ENCODE measurements around the gene PRR7.

PRR7 gene

DNA sequence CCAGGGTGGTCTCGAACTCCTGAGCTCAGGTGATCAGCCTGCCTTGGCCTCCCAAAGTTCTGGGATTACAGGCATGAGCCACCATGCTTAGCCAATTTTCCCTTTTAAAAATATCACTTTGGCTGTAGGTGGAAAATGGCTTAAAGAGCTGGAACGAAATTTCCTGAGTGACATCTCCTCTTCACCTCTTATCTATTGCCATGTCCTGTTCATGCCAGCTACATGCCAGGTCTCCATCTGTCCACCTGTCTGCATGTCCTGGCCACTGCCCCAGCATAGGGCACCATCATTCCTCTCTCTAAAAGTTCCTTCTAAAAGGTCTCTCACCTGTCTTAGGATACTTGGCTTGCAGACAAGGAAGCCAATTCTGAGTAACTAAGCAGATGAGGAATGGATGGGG lies 22.9 kb upstream of the PRR7 start:
- DNase-seq (ENCODE audit: low read depth in 1 of 2, low spot score in 1 of 2) = no peak

DNA sequence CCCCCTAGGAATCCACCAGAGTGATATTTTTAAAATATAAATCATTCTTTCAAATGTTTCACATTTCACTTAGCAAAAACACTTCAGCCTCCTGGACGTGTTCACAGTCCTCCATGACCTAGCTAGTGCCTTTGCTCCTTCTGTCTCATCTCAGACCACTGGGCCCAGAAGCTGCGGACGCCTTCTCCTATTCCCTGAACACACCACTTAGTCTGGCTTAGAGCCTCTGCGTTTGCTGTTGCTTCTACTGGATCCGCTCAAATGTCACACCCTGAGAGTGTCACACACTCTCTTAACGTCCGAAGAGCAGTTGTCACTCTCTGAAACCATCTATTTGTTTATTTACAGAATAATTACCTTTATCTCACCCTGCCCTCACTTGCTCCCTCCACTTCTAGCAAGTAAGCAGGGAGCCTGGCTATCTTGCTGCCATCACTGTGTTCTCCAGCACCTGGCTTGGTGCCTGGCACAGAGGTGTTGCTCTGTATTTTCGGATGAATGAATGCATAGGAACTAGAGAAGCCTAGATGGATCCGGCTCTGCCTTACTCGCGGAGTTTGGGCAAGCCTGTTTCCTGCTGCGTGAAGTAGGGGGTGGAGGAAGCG lies 21.3 kb upstream of the PRR7 start:
- no peak for DNase-seq (ENCODE audit: low read depth in 1 of 2, low spot score in 1 of 2)

GRCh38 chr5:177425801-177426565 lies 20.6 kb upstream of the PRR7 start:
- peak; percentile 95 to 100 for DNase-seq (ENCODE audit: low read depth in 1 of 2, low spot score in 1 of 2)

DNA sequence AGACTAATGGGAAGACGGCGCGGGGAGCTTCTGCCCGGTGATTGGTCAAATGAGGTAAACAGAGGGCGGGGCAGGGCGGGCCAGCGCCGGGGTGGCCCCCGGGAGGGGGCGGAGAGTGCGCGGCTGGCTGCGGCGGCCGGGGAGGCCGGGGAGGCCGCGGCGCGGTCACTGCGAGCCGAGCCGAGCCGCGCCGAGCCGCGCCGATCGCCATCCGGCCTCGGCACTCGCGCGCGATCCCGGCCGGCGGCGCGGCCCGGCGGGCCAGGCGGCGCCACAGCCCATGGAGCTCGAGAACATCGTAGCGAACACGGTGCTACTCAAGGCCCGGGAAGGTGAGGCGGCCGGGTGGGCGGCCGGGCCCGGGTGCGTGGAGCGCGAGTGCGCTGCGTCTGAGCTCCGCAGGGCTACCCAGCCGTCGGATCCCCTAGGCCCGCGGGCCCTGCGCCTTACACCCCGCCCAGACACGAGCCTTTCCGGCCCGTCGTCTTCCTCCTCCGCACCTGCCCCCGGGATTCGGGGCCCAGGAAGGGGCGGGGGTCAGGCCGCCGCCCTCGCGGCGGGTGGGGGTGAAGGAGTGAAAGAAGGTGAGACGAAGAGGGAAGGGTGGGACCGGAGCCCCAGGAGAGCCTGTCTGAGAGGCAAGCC lies 19.9 kb upstream of the PRR7 start, which contains the start of gene GRK6:
Gene GRK6, plus strand, starts transcription at position 111 of the 645 bp plus-strand sequence. Its CDS starts 170 bp downstream, at position 281.
- DNase-seq (ENCODE audit: low read depth in 1 of 2, low spot score in 1 of 2) = peak in 1 of 2 donors; percentile 52

DNA sequence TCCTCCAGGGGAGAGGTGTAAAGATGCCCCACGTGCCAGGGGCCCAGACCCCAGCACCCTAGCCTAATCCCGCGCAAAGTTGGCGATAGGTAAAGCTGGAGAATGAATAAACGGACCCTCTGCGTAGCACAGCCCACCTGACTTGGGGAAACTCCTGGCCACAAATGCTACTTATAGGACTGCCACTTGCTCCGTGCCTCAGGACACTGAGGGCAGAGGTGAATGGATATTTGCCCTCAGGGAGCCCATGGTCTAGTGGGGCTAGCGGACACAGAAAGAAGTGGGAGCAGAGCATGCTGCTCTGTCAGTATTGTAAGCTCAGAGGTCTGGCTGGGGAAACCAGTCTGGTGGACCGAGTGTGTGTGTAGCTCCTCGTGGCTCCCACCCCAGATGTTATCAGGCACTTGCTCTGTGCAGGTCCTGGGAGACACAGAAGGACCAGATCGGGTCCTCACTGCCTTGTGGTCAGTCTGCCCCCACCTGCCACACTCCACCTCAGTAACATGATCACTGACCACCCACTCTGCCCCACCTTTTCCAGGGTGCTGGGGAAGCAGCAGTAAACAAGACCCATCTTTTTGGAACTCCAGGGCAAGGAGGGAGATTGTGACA lies 19.3 kb upstream of the PRR7 start:
- DNase-seq (ENCODE audit: low read depth in 1 of 2, low spot score in 1 of 2) = no peak

GRCh38 chr5:177427919-177428573 lies 18.6 kb upstream of the PRR7 start:
- no peak for DNase-seq (ENCODE audit: low read depth in 1 of 2, low spot score in 1 of 2)

DNA sequence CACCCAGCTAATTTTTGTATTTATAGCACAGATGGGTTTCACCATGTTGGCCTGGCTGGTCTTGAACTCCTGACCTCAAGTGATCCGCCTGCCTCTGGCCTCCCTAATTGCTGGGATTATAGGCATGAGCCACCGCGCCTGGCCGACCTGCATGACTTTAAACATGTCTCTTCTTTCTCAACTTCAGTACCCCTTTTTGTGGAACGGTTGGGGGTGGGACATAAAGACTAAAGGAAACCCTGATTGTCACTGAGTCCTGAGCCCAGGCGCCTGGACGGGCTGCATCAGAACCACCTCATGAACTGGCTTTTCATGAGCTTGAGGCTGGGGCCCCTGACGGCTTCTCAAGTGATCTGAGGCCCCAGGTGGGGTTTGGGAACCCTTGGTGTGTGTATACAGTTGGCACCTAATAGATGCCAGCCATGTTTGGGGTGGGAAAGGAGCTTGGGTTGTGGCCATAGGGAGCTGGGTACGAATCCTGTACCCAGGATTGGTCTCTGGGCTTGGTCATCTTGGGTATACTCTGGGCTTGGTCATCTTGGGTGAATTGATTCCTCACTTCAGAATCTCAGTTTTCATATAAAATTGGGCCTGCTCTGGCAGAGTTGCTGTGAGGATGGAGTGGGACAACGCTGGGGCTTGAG lies 17.9 kb upstream of the PRR7 start:
- DNase-seq (ENCODE audit: low read depth in 1 of 2, low spot score in 1 of 2) = no peak

DNA sequence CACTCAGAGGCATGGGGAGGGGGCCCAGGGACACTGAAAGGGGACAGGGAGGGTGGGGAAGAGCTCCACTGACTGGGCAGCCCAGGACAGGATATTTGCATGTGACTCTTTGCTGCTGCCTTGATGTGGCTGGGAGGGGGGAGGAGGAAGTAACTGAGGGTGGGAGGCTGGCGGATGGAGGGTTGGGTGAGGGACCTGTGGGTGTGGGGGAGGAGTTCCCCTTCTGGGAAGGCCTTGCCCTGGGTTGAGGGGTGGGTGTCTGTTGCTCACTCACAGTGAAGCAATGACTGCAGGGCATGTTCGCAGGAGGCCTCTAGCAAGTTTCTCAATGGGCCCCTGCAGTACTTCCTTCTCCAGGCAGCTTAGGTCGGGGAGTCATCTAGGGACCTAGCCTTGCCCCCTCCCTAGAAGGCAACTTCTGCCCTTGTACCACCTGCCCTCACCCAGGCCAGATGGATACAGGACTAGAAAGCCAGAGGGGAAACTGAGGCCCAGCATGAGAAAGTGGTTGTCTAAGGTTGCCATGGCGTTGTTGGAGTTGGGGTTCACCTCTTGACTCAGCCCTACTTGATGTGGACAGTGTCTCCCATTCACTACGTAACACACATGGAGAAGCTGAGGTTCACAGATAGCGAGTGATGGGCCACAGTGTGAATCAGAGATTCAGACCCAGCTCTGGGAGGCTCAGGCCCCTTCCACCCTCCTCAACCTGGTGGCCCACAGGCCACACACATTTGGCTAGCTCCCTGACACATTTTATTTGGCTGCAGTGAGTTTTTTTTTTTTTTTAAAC lies 17.2 kb upstream of the PRR7 start:
- peak; percentile 63 to 84 for DNase-seq (ENCODE audit: low read depth in 1 of 2, low spot score in 1 of 2)

- no peak for DNase-seq (ENCODE audit: low read depth in 1 of 2, low spot score in 1 of 2)
Measured at GRCh38 chr5:177430140-177430951, 16.3 kb upstream of the PRR7 start.

DNA sequence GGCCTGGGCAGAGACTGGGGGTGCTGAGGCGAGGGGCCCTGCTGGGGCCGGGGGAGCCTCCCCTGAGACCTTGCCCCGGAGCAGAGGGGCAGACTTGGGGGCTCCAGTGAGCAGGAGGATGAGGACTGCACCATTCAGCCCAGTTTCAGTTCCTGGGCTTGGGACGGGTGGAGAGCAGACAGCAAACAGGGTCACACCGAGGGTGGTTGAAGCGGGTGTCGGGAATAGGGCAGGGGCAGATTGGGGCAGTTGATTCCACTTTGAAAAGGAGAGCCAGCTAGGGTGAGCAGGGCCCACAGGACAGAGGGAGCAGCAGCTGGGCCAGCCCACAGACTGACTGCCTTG lies 15.7 kb upstream of the PRR7 start:
- DNase-seq (ENCODE audit: low read depth in 1 of 2, low spot score in 1 of 2) = no peak

DNA sequence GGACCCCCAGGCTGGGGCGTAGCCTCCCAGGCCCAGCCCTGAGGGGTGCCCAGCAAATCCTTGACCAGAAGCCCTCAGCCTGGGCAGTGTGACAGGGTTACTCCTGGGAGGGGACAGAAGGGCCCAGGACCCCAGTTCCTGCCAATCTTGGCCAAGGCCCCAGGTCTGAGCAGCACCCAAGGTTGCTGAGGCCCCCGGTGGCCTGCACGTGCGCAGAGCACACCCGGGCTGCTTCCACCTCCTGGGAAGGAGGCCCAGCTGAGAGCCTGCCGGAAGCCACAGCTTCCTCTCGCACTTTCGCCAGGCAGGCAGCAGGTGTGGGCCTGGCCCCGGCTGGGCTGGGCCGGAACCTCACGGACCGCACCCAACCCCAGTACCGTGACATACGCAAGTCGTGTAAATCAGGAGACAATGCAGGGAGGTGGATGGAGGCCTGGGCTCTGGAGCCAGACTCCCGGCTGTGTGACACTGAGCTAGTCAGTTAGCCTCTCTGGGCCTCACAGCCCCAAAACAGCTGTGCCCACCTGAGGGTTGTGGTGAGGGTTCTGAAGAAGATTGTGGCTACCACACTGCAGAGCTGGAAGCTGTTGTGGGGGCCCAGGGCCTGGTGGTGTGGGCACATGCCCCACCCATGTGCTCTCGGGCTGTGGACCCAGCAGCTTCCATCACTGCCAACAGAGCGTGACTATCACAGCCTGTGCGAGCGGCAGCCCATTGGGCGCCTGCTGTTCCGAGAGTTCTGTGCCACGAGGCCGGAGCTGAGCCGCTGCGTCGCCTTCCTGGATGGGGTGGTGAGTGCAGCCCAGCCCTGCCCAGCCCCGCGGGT lies 15.1 kb upstream of the PRR7 start:
- peak in 1 of 2 donors; percentile 59 for DNase-seq (ENCODE audit: low read depth in 1 of 2, low spot score in 1 of 2)

- no peak for DNase-seq (ENCODE audit: low read depth in 1 of 2, low spot score in 1 of 2)
Measured at GRCh38 chr5:177432143-177432838, 14.3 kb upstream of the PRR7 start.

DNA sequence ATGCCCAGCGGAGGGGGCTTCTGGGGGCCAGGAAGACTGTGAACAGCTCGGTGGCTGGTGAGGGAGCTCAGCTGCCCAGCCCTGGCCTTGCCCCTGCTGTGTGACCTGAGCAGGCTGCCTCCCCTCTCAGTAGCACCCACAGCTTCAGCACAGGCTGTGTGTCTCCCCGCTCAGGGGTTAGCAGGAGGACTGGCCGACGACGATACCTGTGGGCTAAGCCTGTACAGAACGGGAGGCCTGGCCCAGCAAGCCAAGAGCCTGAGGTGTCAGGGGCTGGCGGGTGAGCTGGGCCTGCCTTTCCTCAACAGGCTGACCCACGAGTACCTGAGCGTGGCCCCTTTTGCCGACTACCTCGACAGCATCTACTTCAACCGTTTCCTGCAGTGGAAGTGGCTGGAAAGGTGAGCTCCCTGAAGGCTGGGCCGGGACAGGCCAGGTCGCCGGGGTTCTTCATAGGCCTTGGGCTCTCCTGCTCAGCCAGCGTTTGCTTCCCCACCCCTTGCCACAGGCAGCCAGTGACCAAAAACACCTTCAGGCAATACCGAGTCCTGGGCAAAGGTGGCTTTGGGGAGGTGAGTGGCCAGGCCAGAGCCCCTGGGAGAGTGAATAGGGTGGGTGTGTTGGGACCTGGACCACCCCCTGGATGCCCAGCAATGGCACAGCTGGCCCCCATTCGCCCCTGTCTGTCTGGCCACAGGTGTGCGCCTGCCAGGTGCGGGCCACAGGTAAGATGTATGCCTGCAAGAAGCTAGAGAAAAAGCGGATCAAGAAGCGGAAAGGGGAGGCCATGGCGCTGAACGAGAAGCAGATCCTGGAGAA lies 13.6 kb upstream of the PRR7 start:
- no peak for DNase-seq (ENCODE audit: low read depth in 1 of 2, low spot score in 1 of 2)

GRCh38 chr5:177433658-177434217 lies 12.9 kb upstream of the PRR7 start:
- DNase-seq (ENCODE audit: low read depth in 1 of 2, low spot score in 1 of 2) = no peak

GRCh38 chr5:177434437-177434836 lies 12.2 kb upstream of the PRR7 start:
- DNase-seq (ENCODE audit: low read depth in 1 of 2, low spot score in 1 of 2) = peak in 1 of 2 donors; percentile 70

DNA sequence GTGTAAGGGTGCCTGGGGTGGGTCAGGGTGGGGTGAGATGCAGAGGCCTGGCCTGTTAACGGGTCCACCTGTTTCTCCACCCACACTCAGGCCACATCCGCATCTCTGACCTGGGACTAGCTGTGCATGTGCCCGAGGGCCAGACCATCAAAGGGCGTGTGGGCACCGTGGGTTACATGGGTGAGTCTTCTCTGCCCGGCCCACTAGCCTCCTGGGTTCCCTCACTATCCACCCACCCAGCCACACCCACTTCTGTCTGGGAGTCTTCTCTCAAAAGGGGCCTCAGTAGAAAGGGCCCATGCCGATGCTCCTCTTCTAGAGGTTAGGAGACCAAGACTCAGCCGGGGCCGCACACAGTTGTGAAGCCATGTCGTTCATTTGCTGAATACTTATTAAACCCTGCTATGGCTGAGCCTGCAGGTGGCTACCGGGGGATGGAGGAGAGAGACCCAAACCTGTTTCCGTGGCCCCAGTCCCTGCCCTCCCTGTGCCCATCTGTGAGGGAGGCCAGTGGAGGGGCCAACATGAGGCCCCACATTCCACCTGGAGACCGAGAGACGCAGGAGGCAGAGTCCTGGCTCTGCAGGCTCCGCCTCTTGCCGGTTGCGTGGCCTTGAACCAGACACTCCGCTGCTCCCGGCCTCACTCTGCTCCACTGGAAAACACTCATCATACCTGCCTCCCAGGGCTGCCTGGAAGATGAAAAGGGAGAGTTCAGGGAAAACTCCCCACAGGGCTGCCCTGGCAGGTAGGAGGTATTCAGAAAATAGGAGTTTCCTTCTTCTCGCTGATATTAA lies 11.5 kb upstream of the PRR7 start:
- DNase-seq (ENCODE audit: low read depth in 1 of 2, low spot score in 1 of 2) = no peak
